Fibroblast of mammary gland (primary cell): ENCODE results near the gene PLEKHA7.

ENCODE experiments used
- DNase-seq: peaks from one replicate; pipeline ENCODE4 v3.0.0-alpha.2; 2010; ENCODE audit warnings: low read depth
- H3K4me3 ChIP-seq: 2 replicates; pipeline ENCODE4 v1.5.1; 2011; ENCODE audit warnings: low read depth, mild to moderate bottlenecking, low read length, moderate library complexity; ENCODE audit not compliant: control insufficient read depth
- TF ChIP-seq, protein P1 (sequence below): conservative IDR thresholded peaks from 2 replicates; pipeline ENCODE4 v1.5.1; 2011; ENCODE audit warnings: low read depth, low read length, inconsistent platforms; ENCODE audit not compliant: control insufficient read depth, insufficient read depth

The PLEKHA7 gene

DNA sequence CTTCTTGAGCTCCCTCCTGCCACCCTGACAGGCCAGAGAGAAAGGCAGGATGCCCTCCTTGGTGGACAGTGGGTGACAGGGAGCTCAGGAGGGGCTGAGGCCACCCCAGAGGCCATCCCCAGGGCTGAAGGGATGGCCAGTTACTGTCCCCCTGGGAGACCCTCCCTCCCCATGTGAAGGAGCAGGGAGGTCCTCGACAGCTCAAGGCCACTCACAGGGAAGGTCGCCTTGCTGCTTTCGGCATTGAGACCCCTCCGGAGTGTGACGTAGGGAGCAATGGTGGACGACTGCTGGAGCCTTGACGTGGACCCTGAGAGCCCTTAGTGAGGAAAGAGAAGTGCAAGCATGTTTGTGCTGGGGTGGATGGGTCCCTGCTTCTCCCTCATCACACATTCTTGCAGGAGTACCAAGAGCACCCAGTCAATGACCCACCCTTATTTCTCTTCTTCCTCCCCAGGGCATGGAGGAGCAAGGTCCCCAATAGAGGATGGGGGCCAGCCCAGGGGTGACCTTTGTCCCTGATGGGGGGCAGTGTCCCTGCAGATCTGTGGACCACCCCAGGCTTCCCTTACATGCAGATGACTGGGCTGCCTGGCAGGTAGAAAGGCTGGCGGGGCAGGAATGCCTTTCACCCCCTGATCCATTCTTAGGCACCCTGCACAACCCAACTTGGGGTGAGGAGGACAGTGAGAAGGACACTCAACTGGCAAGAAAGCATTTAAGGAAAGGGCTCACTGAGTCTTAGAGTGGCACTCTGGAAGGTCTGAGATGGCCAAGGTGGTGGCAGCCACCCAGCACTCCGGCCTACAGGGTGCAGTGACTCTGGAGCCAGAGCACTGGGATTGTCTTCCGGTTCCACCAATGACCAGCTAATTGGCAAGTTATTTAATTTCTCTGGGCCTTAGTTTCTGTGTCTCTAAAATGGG, 224.4 kb downstream of the PLEKHA7 start:
- no peak overlapping the region for H3K4me3 ChIP-seq
- DNase-seq, result no peak
- TF ChIP-seq, protein P1, sequence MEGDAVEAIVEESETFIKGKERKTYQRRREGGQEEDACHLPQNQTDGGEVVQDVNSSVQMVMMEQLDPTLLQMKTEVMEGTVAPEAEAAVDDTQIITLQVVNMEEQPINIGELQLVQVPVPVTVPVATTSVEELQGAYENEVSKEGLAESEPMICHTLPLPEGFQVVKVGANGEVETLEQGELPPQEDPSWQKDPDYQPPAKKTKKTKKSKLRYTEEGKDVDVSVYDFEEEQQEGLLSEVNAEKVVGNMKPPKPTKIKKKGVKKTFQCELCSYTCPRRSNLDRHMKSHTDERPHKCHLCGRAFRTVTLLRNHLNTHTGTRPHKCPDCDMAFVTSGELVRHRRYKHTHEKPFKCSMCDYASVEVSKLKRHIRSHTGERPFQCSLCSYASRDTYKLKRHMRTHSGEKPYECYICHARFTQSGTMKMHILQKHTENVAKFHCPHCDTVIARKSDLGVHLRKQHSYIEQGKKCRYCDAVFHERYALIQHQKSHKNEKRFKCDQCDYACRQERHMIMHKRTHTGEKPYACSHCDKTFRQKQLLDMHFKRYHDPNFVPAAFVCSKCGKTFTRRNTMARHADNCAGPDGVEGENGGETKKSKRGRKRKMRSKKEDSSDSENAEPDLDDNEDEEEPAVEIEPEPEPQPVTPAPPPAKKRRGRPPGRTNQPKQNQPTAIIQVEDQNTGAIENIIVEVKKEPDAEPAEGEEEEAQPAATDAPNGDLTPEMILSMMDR, result no peak

GRCh38 chr11:16789063-16789420, 225.2 kb downstream of the PLEKHA7 start:
- DNase-seq, result no peak
- no peak overlapping the region for H3K4me3 ChIP-seq
- TF ChIP-seq, protein P1, result no peak

DNA sequence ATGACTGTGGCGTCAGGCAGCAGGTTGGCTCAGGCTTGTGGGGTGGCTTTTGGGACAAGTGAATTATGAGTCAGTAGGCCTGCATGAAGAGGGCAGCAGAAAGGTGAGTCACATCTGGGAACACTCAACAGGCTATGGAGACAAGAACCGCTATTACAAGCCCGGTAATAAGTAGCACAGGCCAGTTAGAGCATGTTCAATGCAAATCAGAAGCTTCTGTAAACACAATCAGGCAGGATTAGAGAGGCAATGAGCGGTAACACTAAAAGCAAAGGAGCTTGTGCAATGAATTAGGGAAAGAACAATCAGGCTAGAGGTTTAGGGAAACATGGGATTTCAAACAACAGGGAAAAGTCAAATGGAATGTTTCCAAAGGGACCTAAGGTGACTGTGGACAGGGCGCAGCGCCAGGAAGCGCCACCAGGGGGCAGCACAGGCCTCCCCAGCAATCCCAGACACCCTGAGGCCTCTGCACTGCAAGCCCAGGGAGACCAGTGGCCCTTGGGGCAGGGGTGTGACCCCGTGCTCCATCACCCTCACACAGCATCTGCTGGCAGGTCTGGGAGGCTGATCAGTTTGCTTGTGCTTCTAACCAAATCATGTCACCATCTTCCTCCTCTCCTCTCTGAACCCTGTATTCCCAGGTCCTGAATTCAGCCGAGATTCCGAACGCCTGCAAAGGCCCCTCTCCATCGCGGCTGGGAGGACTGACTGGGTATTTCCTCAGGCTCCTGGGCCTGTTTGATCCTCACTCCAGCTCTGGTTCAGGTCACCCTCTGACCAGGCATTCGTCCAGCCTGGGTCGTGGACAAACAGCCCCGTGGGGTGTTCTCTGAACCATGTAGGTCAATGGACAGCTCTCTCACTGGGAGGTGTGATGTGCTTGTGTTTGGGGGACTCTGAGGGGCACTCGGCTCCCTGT, 225.8 kb downstream of the PLEKHA7 start:
- H3K4me3 ChIP-seq, result no peak overlapping the region
- peak; percentile 88 for DNase-seq
- TF ChIP-seq, protein P1, result peak; percentile 97

DNA sequence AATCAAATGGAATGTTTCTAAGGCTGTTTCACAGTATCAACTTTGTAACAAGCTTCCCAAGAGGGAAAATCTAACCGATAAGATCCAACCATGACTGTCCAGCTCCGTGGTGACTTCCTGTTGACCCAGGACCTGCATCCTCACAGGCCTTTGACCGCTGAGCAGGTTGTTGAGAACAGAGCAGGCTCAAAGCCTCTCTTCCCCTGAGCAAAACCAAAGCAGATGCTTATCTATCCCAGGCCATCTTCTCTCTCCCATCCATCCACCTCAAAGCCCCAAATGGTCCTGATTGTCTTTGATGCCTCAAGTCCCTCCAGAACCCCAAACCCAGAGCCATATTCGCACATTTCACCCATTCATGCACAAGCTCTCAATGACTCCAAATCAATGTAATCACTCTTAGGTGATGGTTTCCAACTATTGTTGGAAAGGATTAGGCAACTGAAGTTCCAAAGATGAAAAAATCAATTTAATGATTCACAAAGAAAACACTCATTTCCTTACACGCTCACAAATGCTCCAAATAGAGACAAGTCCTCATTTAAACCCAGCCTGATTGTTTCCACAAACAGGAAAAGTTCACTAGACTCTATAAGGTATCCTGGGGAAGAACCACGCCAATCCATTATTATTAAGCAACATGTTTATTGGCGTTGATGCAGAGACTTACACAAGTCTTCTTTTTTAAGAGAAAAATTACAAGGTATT, 227.0 kb downstream of the PLEKHA7 start:
- peak; percentile 65 for DNase-seq
- H3K4me3 ChIP-seq, result no peak overlapping the region
- TF ChIP-seq, protein P1, result no peak

DNA sequence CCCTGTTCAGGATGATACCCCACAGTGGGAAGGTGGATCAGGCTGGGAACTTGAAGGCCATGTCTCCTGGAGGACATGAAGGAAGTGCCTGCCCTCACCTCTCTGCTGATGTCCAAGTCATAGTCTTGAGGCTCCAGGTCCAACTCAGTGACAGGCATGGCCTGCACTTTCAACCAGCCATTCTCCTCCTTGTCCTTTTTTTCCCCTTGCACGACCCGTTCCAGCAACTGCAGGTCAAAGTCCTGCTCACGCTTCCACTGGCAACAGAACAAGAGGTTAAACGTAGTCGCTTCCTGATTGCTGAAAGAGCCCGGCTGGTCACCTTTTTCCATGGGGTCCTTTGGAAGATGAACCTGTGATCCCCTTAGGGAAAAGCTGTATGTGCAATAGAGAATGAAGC, 228.1 kb downstream of the PLEKHA7 start:
- TF ChIP-seq, protein P1, result no peak
- no peak overlapping the region for H3K4me3 ChIP-seq
- no peak for DNase-seq

DNA sequence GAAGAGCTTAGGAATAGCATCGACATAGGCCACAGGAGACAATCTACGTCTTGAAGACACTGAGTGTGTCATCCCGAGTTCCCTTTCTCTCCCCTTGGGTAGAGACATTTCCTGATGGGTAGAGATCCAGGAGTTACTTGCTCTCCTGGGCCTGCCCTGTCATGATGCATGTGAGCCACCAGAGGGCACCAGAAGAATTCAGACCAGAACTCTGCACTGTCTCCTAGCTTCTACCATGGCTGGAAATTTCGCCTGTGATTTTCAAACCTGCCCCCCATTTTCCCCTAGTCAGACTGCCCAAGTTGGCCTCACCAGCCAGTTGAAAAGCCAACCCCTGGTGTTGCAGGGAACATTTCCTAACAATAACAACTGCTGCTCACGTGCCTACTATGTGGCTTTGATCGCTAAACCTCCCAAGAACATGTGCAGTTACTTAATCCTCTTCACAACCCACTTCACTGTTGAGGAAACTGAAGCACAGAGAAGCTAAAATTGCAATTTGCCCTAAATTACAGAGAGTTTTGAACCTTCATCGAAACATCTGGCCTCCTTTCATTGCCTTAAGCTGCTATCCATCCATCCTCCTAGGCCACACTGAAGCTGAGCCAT, 228.6 kb downstream of the PLEKHA7 start:
- TF ChIP-seq, protein P1, result peak; percentile 94
- H3K4me3 ChIP-seq, result no peak overlapping the region
- peak; percentile 77 for DNase-seq
